ENCODE data around the gene TRAPPC2L.

The TRAPPC2L gene

DNA sequence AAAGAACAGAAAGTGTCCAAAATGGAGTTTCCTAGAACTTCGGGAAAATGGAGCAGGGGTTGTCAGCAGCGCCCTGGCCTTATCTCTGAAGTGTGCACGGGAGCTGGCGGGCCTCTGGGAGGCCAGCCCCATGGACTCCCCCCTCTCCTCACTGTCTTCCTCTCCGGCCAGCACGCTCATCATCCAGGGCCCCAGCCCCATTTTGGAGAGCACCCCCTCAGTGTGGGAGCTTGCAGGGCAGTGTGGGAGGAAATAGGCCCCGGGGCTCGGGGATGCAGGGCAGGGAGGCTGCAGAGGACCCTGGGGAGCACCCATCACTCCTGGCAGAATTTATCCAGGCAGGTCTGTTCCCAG is 14.4 kb downstream of the TRAPPC2L start:
- H3K27me3 ChIP-seq (ENCODE audit: insufficient read depth, low read length): no peaks in the 10 kb centered on the region
- no peak overlapping the region for H2AFZ ChIP-seq (ENCODE audit: insufficient read depth, low read length, poor library complexity)
- H3K4me2 ChIP-seq (ENCODE audit: low read length): no peak overlapping the region
- H3K9me3 ChIP-seq (ENCODE audit: insufficient read depth, low read depth, low read length): no peaks in the 10 kb centered on the region
- H4K91ac ChIP-seq (ENCODE audit: low read depth, low read length): no peak overlapping the region
- H3K36me3 ChIP-seq (ENCODE audit: control insufficient read depth in 1 of 2, insufficient read depth in 2 of 2, low read length in 2 of 2): no peaks in the 10 kb centered on the region
- H2BK5ac ChIP-seq (ENCODE audit: low read depth, low read length, poor library complexity): no peak overlapping the region
- no peak overlapping the region for H3K23ac ChIP-seq (ENCODE audit: low read length)
- H4K12ac ChIP-seq (ENCODE audit: low read depth, low read length): no peak overlapping the region
- H3K4me1 ChIP-seq (ENCODE audit: control insufficient read depth in 1 of 2, insufficient read depth in 2 of 2, low read length in 2 of 2): no peaks in the 10 kb centered on the region
- no peak overlapping the region for H3K4ac ChIP-seq (ENCODE audit: low read depth, low read length)
- H2AK5ac ChIP-seq (ENCODE audit: low read length): no peak overlapping the region
- no peaks in the 10 kb centered on the region for H3K79me1 ChIP-seq (ENCODE audit: low read length)
- no peak overlapping the region for H3K18ac ChIP-seq (ENCODE audit: low read length)
- no peak overlapping the region for H2BK120ac ChIP-seq (ENCODE audit: insufficient read depth, low read length, poor library complexity)
- H3K9ac ChIP-seq (ENCODE audit: low read length): no peak overlapping the region
- H3K27ac ChIP-seq (ENCODE audit: low read depth, low read length): no peak overlapping the region
- no peak overlapping the region for H2BK12ac ChIP-seq (ENCODE audit: low read length)
- H3K4me3 ChIP-seq (ENCODE audit: low read depth, low read length): no peak overlapping the region
- no peak overlapping the region for H4K8ac ChIP-seq (ENCODE audit: low read depth, low read length)
- H3K79me2 ChIP-seq (ENCODE audit: control insufficient read depth, insufficient read depth, low read length, poor library complexity): no peaks in the 10 kb centered on the region
- DNase-seq: no peak
- no peak overlapping the region for H3K14ac ChIP-seq (ENCODE audit: low read length)
- no CpG with 5 or more reads among the region's 8 CpGs for WGBS (ENCODE audit: extremely low coverage, insufficient coverage, insufficient read length)

DNA sequence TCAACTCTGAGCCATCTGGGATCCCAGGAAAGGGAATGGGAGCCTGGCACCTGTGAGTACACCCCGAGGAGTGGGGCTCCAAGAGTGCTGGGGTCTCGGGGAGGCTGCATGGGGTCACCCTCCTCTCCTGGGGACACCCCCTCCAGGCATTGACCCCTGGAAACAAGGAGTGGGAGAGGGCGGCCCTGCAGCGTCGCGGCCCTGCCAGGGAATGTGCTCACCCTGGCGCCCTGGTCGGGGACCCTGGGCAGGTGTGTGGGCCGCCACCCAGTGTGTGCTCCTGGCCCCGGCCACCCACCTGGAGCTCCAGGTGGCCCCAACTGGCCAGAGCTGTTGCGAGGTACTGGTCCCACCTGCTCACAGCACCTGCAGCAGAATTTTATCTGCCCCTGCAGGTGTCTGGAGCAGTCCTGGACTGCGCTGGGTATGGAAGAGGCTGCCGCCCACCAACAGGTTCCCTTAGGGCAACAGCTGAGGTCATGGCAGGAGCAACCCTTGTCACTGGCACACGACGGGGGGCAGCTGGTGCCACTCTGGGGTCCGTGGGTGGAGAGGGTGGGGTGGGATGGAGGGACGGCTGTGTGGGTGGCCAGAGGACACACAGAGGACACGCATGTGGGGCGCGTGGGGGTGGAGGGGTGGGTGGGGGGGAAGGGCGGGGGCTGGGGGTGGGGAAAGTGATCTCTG is 14.9 kb downstream of the TRAPPC2L start:
- H3K4me3 ChIP-seq (ENCODE audit: low read depth, low read length): no peak overlapping the region
- H4K8ac ChIP-seq (ENCODE audit: low read depth, low read length): no peak overlapping the region
- no peak overlapping the region for H2BK5ac ChIP-seq (ENCODE audit: low read depth, low read length, poor library complexity)
- H3K14ac ChIP-seq (ENCODE audit: low read length): no peak overlapping the region
- H3K36me3 ChIP-seq (ENCODE audit: control insufficient read depth in 1 of 2, insufficient read depth in 2 of 2, low read length in 2 of 2): no peaks in the 10 kb centered on the region
- WGBS (ENCODE audit: extremely low coverage, insufficient coverage, insufficient read length): no CpG with 5 or more reads among the region's 21 CpGs
- DNase-seq: no peak
- no peak overlapping the region for H3K4ac ChIP-seq (ENCODE audit: low read depth, low read length)
- H2BK120ac ChIP-seq (ENCODE audit: insufficient read depth, low read length, poor library complexity): no peak overlapping the region
- no peak overlapping the region for H3K4me2 ChIP-seq (ENCODE audit: low read length)
- H3K27me3 ChIP-seq (ENCODE audit: insufficient read depth, low read length): no peaks in the 10 kb centered on the region
- no peak overlapping the region for H3K18ac ChIP-seq (ENCODE audit: low read length)
- H3K79me2 ChIP-seq (ENCODE audit: control insufficient read depth, insufficient read depth, low read length, poor library complexity): no peaks in the 10 kb centered on the region
- H3K9ac ChIP-seq (ENCODE audit: low read length): no peak overlapping the region
- no peak overlapping the region for H3K27ac ChIP-seq (ENCODE audit: low read depth, low read length)
- H3K79me1 ChIP-seq (ENCODE audit: low read length): no peaks in the 10 kb centered on the region
- no peak overlapping the region for H2AFZ ChIP-seq (ENCODE audit: insufficient read depth, low read length, poor library complexity)
- H3K4me1 ChIP-seq (ENCODE audit: control insufficient read depth in 1 of 2, insufficient read depth in 2 of 2, low read length in 2 of 2): no peaks in the 10 kb centered on the region
- H3K23ac ChIP-seq (ENCODE audit: low read length): no peak overlapping the region
- no peak overlapping the region for H4K91ac ChIP-seq (ENCODE audit: low read depth, low read length)
- H4K12ac ChIP-seq (ENCODE audit: low read depth, low read length): no peak overlapping the region
- no peak overlapping the region for H2BK12ac ChIP-seq (ENCODE audit: low read length)
- no peak overlapping the region for H2AK5ac ChIP-seq (ENCODE audit: low read length)
- H3K9me3 ChIP-seq (ENCODE audit: insufficient read depth, low read depth, low read length): no peaks in the 10 kb centered on the region

DNA sequence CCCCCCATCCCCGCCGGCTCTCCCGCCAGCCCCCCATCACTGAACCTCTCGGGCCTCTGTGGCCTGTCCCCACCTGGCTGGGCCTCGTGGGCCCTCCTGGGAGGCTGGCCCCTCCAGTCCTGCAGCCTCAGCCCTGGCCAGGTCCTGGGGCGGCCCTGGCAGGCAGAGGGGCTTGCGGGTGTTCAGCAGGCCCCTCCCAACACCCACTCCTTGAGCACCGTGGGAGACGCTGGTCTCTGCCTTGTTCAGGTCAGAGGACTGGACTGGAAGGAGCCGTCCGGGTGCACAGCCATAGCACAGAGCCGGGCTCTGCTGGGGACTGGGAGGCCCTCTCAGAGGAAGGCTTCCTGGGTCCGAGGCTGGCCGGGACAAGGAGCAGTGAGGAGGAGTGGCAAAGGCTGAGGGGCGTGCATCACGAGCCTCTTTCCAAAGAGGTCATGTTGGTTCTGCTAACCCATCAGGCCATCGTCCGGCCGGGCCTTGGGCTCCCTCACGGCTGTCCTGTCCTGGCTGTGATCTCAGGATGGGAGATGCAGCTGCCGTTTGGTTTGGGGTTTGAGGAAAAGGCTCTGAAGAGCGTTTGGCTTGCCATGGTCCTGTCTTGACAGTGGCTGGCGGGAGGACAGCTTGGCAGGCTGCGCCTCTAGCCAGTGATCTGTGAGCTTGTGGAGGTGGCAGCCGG is 15.9 kb downstream of the TRAPPC2L start:
- Histone ChIP-seq H4K8ac (ENCODE audit: low read depth, low read length) (no peak overlapping the region), H2AFZ (ENCODE audit: insufficient read depth, low read length, poor library complexity) (peak overlapping the region; percentile 18), H3K79me2 (ENCODE audit: control insufficient read depth, insufficient read depth, low read length, poor library complexity) (no peaks in the 10 kb centered on the region), H3K27ac (ENCODE audit: low read depth, low read length) (no peak overlapping the region), H3K4me1 (ENCODE audit: control insufficient read depth in 1 of 2, insufficient read depth in 2 of 2, low read length in 2 of 2) (no peaks in the 10 kb centered on the region), H3K79me1 (ENCODE audit: low read length) (no peaks in the 10 kb centered on the region), H4K12ac (ENCODE audit: low read depth, low read length) (no peak overlapping the region), H3K14ac (ENCODE audit: low read length) (no peak overlapping the region), H3K36me3 (ENCODE audit: control insufficient read depth in 1 of 2, insufficient read depth in 2 of 2, low read length in 2 of 2) (no peaks in the 10 kb centered on the region), H3K18ac (ENCODE audit: low read length) (no peak overlapping the region), H3K9me3 (ENCODE audit: insufficient read depth, low read depth, low read length) (no peaks in the 10 kb centered on the region), H3K4ac (ENCODE audit: low read depth, low read length) (no peak overlapping the region), H2BK120ac (ENCODE audit: insufficient read depth, low read length, poor library complexity) (no peak overlapping the region), H2BK12ac (ENCODE audit: low read length) (no peak overlapping the region), H3K4me3 (ENCODE audit: low read depth, low read length) (no peak overlapping the region), H3K27me3 (ENCODE audit: insufficient read depth, low read length) (no peaks in the 10 kb centered on the region), H3K4me2 (ENCODE audit: low read length) (no peak overlapping the region), H3K23ac (ENCODE audit: low read length) (no peak overlapping the region), H4K91ac (ENCODE audit: low read depth, low read length) (no peak overlapping the region), H2AK5ac (ENCODE audit: low read length) (no peak overlapping the region), H3K9ac (ENCODE audit: low read length) (no peak overlapping the region), H2BK5ac (ENCODE audit: low read depth, low read length, poor library complexity) (no peak overlapping the region)
- WGBS (ENCODE audit: extremely low coverage, insufficient coverage, insufficient read length): no CpG with 5 or more reads among the region's 25 CpGs
- DNase-seq: no peak

DNA sequence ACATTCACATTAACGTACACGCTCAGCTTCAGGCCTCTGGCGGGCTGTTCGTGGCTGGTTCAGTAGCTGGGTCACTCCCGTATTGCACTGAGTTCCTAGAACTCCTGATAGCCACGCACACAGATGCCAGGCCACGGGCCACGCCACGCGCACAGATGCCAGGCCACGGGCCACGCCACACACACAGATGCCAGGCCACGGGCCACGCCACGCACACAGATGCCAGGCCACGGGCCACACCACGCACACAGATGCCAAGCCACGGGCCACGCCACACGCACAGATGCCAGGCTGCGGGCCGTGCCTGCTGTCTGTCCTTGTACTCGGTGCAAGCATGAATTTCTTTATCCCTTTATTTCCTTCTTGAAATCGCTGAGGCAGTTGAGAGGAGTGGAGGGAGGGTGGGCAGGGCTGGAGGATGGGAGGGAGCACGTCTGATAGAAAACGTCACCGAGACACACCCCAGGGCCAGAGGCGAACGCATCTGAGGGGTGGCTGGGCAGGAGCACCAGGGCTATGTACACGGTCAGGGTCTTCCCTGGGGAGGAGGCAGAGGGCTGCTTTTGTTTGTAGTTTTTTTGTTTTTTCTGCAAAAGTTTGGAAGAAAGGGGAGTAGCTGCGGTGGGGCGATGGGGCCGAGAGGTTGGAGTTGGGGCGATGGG is 18.1 kb downstream of the TRAPPC2L start:
- Histone ChIP-seq H4K91ac (ENCODE audit: low read depth, low read length) (no peak overlapping the region), H3K4me1 (ENCODE audit: control insufficient read depth in 1 of 2, insufficient read depth in 2 of 2, low read length in 2 of 2) (no peaks in the 10 kb centered on the region), H2BK5ac (ENCODE audit: low read depth, low read length, poor library complexity) (no peak overlapping the region), H2AK5ac (ENCODE audit: low read length) (no peak overlapping the region), H2BK120ac (ENCODE audit: insufficient read depth, low read length, poor library complexity) (no peak overlapping the region), H4K8ac (ENCODE audit: low read depth, low read length) (no peak overlapping the region), H3K4me3 (ENCODE audit: low read depth, low read length) (no peak overlapping the region), H3K23ac (ENCODE audit: low read length) (no peak overlapping the region), H3K27ac (ENCODE audit: low read depth, low read length) (no peak overlapping the region), H2AFZ (ENCODE audit: insufficient read depth, low read length, poor library complexity) (no peak overlapping the region), H3K18ac (ENCODE audit: low read length) (no peak overlapping the region), H3K9ac (ENCODE audit: low read length) (no peak overlapping the region), H3K4me2 (ENCODE audit: low read length) (no peak overlapping the region), H3K79me2 (ENCODE audit: control insufficient read depth, insufficient read depth, low read length, poor library complexity) (no peaks in the 10 kb centered on the region), H3K4ac (ENCODE audit: low read depth, low read length) (no peak overlapping the region), H3K14ac (ENCODE audit: low read length) (no peak overlapping the region), H3K9me3 (ENCODE audit: insufficient read depth, low read depth, low read length) (no peaks in the 10 kb centered on the region), H2BK12ac (ENCODE audit: low read length) (no peak overlapping the region), H3K27me3 (ENCODE audit: insufficient read depth, low read length) (no peaks in the 10 kb centered on the region), H3K36me3 (ENCODE audit: control insufficient read depth in 1 of 2, insufficient read depth in 2 of 2, low read length in 2 of 2) (no peaks in the 10 kb centered on the region), H4K12ac (ENCODE audit: low read depth, low read length) (no peak overlapping the region), H3K79me1 (ENCODE audit: low read length) (no peaks in the 10 kb centered on the region)
- no peak for DNase-seq
- no CpG with 5 or more reads among the region's 34 CpGs for WGBS (ENCODE audit: extremely low coverage, insufficient coverage, insufficient read length)
